Right lobe of liver (tissue), 4 donors: ENCODE results near the gene ARHGAP15.

ENCODE experiments used
- POLR2A ChIP-seq: fragments of 450-650 bp; IDR thresholded peaks from one replicate; pipeline ENCODE4 v1.6.1; 2017; ENCODE audit warnings: antibody characterized with exemption, mild to moderate bottlenecking
- TF ChIP-seq, protein P1 (sequence below), 4 donors: fragments of 200-600 bp in 3 of 4; fragments of 450-650 bp in 1 of 4; IDR thresholded peaks; one replicate each; pipeline versions ENCODE4 v1.5.1 to v1.8.0; 2016 to 2022; ENCODE audit warnings: antibody characterized with exemption in 4 of 4, mild to moderate bottlenecking in 2 of 4
- donor health status: DM: no; HTN: no; CAD: no.
- donor health status: DM: no; HTN: no; CAD: no.
- donor health status: DM: no; HTN: yes; CAD: no.

DNA sequence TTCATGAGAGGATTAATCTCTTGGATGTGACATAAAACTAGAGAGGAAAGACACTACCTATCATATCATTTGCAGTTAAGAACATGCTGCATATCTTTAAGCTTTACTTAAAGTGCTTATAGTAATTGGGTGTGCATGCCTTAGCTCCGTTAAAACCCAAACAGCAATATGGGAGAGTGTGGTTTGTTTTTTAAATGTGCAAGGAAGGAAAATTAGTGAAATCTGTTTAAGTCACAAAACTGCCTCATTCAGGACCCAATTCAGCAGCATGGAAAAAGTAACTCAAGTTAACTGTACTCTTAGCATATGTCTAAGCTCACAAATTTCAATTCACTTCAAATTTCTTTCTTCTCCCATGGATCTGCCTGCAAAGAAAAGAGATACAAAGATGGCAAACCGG is 182.2 kb downstream of the ARHGAP15 start:
- TF ChIP-seq POLR2A = no peak
- TF ChIP-seq, protein P1, sequence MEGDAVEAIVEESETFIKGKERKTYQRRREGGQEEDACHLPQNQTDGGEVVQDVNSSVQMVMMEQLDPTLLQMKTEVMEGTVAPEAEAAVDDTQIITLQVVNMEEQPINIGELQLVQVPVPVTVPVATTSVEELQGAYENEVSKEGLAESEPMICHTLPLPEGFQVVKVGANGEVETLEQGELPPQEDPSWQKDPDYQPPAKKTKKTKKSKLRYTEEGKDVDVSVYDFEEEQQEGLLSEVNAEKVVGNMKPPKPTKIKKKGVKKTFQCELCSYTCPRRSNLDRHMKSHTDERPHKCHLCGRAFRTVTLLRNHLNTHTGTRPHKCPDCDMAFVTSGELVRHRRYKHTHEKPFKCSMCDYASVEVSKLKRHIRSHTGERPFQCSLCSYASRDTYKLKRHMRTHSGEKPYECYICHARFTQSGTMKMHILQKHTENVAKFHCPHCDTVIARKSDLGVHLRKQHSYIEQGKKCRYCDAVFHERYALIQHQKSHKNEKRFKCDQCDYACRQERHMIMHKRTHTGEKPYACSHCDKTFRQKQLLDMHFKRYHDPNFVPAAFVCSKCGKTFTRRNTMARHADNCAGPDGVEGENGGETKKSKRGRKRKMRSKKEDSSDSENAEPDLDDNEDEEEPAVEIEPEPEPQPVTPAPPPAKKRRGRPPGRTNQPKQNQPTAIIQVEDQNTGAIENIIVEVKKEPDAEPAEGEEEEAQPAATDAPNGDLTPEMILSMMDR (IDR thresholded peaks at IDR 0.05) = no peak
